ENCODE data around the gene SAMD13. TPM values are rescaled to one million over a fixed set of nuclear protein-coding genes. Genes with fewer than 3 reads are reported as not detected.

Gene SAMD13
- total RNA-seq, 1 experiment from 2014 or later: 0.61 TPM

GRCh38 chr1:84277343-84278059 is 24.0 kb upstream of the SAMD13 start:
- Mint-ChIP-seq H3K9me3 (no peaks in the 10 kb centered on the region; a peak in 1 of 5 replicates), H3K36me3 (ENCODE audit: insufficient read depth in 1 of 3, low read depth in 3 of 3) (no peaks in the 10 kb centered on the region)
- no peak overlapping the region for H4K91ac ChIP-seq (ENCODE audit: insufficient read length, low read depth, low read length)

More at GRCh38 chr1:84277343-84278059, 24.0 kb upstream of the SAMD13 start:
- Histone ChIP-seq H4K5ac (ENCODE audit: insufficient read length, low read depth, low read length) (no peak overlapping the region), H3K79me1 (ENCODE audit: insufficient read depth, low read depth, low read length, poor library complexity, severe bottlenecking) (no peaks in the 10 kb centered on the region), H3K23ac (ENCODE audit: insufficient read length, low read depth, low read length) (no peak overlapping the region), H3K27me3 (ENCODE audit: insufficient read depth, low read length) (no peaks in the 10 kb centered on the region), H2BK15ac (ENCODE audit: low read depth, low read length) (no peak overlapping the region), H3K18ac (ENCODE audit: insufficient read length, low read depth, low read length) (no peak overlapping the region), H3T11ph (ENCODE audit: low read length) (no peak overlapping the region), H2BK12ac (ENCODE audit: insufficient read length, low read depth, low read length) (no peak overlapping the region), H2AK5ac (ENCODE audit: insufficient read length, low read length) (no peak overlapping the region), H3K56ac (ENCODE audit: insufficient read length, low read depth, low read length) (no peak overlapping the region), H4K20me1 (ENCODE audit: control insufficient read depth, insufficient read depth, insufficient read length) (no peaks in the 10 kb centered on the region), H3K4ac (ENCODE audit: low read depth, low read length) (no peak overlapping the region), H3K4me1 (ENCODE audit: insufficient read depth, low read length) (no peaks in the 10 kb centered on the region), H3K4me2 (ENCODE audit: insufficient read depth, insufficient read length, low read length) (no peak overlapping the region), H3K9ac (ENCODE audit: extremely low read depth, insufficient read length, low read length) (no peak overlapping the region), H3K9me3 (ENCODE audit: control insufficient read depth, low read depth, low read length) (no peaks in the 10 kb centered on the region), H2AFZ (ENCODE audit: low read length) (no peak overlapping the region), H2BK120ac (ENCODE audit: low read depth, low read length, poor library complexity, severe bottlenecking) (no peak overlapping the region), H2BK20ac (ENCODE audit: low read depth, low read length, poor library complexity, severe bottlenecking) (no peak overlapping the region), H2BK5ac (ENCODE audit: insufficient read length, low read length) (no peak overlapping the region), H4K8ac (replicated peaks; ENCODE audit: insufficient read length, low read depth, low read length) (no peak overlapping the region), H3K27ac (ENCODE audit: insufficient read length, low read depth, low read length) (no peak overlapping the region), H3K14ac (ENCODE audit: insufficient read depth, low read length) (no peak overlapping the region), H3K23me2 (ENCODE audit: insufficient read length, low read depth, low read length, poor library complexity, severe bottlenecking) (no peaks in the 10 kb centered on the region), H3K79me2 (ENCODE audit: insufficient read depth, low read length) (no peaks in the 10 kb centered on the region)
- peaks cover 6% of the 10 kb centered on the region in 2 experiments for H3K4me1 Mint-ChIP-seq
- WGBS (ENCODE audit: extremely low coverage, insufficient read length, low lambda C conversion rate): no CpG with 5 or more reads among the region's 1 CpG
- H3K4me3 Mint-ChIP-seq: no peak overlapping the region
- H3K27me3 Mint-ChIP-seq (ENCODE audit: low read depth): peaks cover 8% of the 10 kb centered on the region
- no peak for TF ChIP-seq CTCF (conservative IDR thresholded peaks at IDR 0.05)
- H3K27ac Mint-ChIP-seq: no peak overlapping the region
- DNase-seq: no peak
